ENCODE measurements around the gene WNK2.

Gene WNK2

DNA sequence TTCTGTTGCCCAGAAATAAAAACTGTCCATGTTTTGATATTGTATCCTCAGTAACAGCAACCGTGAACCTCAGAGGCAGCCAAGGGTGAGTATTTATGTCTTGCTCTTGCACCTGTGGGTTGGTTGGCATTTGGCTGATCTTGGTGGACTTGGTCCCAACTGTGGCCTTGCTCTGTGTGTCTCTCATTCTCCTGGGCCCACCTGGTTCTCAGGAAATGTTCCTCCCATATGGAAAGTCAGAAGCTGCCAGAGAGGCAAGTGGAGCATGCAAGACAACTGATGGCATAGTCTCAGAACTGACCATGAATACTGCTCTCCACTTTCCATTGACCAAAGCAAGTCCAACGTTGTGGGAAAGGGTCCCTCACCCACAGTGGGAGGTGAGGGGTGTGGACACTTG lies 36.3 kb upstream of the WNK2 start:
- no peak for DNase-seq
- Histone ChIP-seq H3K36me3 (ENCODE audit: control insufficient read depth, insufficient read depth, low read length) (no peaks in the 10 kb centered on the region), H3K9me3 (ENCODE audit: control insufficient read depth, low read length) (no peaks in the 10 kb centered on the region), H3K4me3 (ENCODE audit: insufficient read depth, low read depth, low read length, poor library complexity, severe bottlenecking) (no peak overlapping the region), H3K27ac (ENCODE audit: insufficient read depth, low read length, poor library complexity, severe bottlenecking) (no peak overlapping the region), H3K27me3 (replicated peaks; ENCODE audit: control insufficient read depth, insufficient read depth, low read length, poor library complexity, severe bottlenecking) (no peaks in the 10 kb centered on the region), H3K4me1 (ENCODE audit: control insufficient read depth, insufficient read depth, low read length, poor library complexity, severe bottlenecking) (peaks cover 23% of the 10 kb centered on the region)

DNA sequence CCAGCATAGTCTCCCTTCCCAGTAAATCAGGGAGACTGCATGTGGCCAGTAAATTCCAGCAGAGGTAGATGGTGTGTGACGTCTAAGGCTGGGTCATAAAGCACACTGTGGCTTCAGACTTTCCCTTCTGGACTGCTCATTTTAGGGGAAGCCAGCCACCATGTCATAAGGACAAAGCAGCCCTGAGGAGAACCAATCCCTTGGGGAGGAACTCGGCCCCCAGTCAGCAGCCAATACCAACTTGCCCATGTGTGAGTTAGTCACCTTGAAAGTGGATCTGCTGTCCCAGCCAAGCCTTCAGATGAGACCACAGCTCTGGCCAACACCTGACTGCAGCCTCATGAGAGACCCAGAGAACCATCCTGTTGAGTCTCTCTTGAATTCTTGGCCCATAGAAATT lies 35.2 kb upstream of the WNK2 start:
- no peak for DNase-seq
- H3K36me3 ChIP-seq (ENCODE audit: control insufficient read depth, insufficient read depth, low read length), result no peaks in the 10 kb centered on the region
- no peaks in the 10 kb centered on the region for H3K27me3 ChIP-seq (replicated peaks; ENCODE audit: control insufficient read depth, insufficient read depth, low read length, poor library complexity, severe bottlenecking)
- H3K9me3 ChIP-seq (ENCODE audit: control insufficient read depth, low read length), result no peaks in the 10 kb centered on the region
- H3K4me3 ChIP-seq (ENCODE audit: insufficient read depth, low read depth, low read length, poor library complexity, severe bottlenecking), result no peak overlapping the region
- no peak overlapping the region for H3K27ac ChIP-seq (ENCODE audit: insufficient read depth, low read length, poor library complexity, severe bottlenecking)
- peaks cover 12% of the 10 kb centered on the region for H3K4me1 ChIP-seq (ENCODE audit: control insufficient read depth, insufficient read depth, low read length, poor library complexity, severe bottlenecking)

DNA sequence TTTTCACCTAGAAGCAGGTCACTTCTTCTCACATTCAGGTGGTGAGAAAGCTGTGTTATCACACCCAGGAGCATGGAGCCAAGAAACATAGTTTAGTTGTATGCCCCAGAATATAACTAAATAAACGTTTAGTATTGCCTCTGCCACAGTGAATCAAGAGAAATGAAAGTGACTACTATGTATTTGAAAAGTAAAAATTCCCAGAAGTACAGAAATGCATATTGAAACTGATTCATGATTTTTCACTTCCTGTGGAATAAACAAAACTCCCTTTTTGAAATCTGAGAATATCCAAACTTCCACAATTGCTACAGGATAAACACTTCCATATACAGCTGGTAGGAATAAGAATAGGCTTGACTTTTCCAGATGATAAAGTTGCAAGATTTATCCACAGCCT lies 34.6 kb upstream of the WNK2 start:
- no peak for DNase-seq
- no peaks in the 10 kb centered on the region for H3K9me3 ChIP-seq (ENCODE audit: control insufficient read depth, low read length)
- H3K27ac ChIP-seq (ENCODE audit: insufficient read depth, low read length, poor library complexity, severe bottlenecking), result no peak overlapping the region
- no peaks in the 10 kb centered on the region for H3K36me3 ChIP-seq (ENCODE audit: control insufficient read depth, insufficient read depth, low read length)
- H3K4me3 ChIP-seq (ENCODE audit: insufficient read depth, low read depth, low read length, poor library complexity, severe bottlenecking), result no peak overlapping the region
- H3K27me3 ChIP-seq (replicated peaks; ENCODE audit: control insufficient read depth, insufficient read depth, low read length, poor library complexity, severe bottlenecking), result no peaks in the 10 kb centered on the region
- peaks cover 6% of the 10 kb centered on the region for H3K4me1 ChIP-seq (ENCODE audit: control insufficient read depth, insufficient read depth, low read length, poor library complexity, severe bottlenecking)

DNA sequence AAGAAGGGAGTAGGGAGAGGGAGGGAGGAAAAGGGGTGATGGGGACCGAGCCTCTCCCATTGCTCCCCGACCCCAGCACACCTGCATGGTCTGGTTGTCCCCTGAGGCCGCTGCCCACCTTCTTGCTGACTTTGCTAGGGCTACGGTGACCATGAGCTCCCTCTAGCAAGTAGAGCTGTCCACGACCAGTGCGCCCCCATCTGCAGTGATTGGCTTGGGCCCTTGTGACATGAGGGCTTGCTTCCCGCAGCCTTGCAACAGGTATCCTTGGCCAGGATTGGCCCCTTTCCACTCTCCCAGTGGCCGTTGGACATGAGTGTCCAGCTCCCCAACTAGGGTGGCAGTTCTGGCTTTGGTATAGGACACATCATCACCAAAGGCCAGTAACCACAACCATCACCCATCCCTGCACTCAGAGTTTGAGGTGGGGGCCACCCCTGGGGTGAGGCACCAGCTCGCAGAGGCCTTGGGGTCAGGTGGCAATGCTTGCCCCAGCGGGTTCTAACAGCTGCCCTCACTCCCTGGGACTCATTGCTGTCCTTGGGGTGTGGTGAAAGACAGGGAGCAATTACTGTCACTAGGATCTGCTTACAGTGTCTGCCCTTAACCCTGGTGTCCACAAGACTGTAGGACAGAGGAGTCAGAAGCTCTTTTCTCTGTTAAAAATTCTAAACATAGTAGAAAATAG lies 32.7 kb upstream of the WNK2 start:
- no peak overlapping the region for H3K27ac ChIP-seq (ENCODE audit: insufficient read depth, low read length, poor library complexity, severe bottlenecking)
- no peaks in the 10 kb centered on the region for H3K27me3 ChIP-seq (replicated peaks; ENCODE audit: control insufficient read depth, insufficient read depth, low read length, poor library complexity, severe bottlenecking)
- DNase-seq, result no peak
- no peak overlapping the region for H3K4me3 ChIP-seq (ENCODE audit: insufficient read depth, low read depth, low read length, poor library complexity, severe bottlenecking)
- H3K9me3 ChIP-seq (ENCODE audit: control insufficient read depth, low read length), result no peaks in the 10 kb centered on the region
- no peaks in the 10 kb centered on the region for H3K4me1 ChIP-seq (ENCODE audit: control insufficient read depth, insufficient read depth, low read length, poor library complexity, severe bottlenecking)
- no peaks in the 10 kb centered on the region for H3K36me3 ChIP-seq (ENCODE audit: control insufficient read depth, insufficient read depth, low read length)

DNA sequence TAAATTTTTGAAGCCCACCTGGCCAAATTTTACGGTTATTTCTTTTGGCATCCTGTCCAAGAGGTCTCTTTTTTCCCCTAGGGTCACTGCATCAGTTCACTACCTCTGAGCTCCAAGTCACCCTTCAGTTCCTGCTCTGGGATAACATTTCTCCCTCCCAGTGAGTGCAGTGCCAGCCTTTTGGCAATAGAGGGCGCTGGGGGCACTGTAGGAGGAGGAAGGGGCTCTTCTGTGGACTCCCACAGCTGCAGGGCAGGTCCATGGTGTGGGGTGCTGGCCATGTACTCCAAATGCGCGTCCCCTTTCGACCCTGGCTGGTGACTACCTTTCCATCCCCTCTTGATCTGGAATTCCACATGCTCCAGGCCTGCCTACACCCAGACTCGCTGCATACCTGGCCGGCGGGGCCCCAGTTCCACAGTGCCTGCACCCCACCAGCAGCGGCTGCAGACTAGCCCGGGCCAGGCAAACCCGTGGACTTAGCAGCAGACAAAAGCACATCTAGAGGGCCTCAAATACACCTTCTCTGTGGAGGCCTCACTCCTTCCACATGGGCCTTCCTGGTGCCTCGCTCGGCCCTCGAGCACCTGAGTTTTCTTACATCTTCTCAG lies 29.5 kb upstream of the WNK2 start:
- Histone ChIP-seq H3K4me3 (ENCODE audit: insufficient read depth, low read depth, low read length, poor library complexity, severe bottlenecking) (no peak overlapping the region), H3K27me3 (replicated peaks; ENCODE audit: control insufficient read depth, insufficient read depth, low read length, poor library complexity, severe bottlenecking) (no peaks in the 10 kb centered on the region), H3K4me1 (ENCODE audit: control insufficient read depth, insufficient read depth, low read length, poor library complexity, severe bottlenecking) (no peaks in the 10 kb centered on the region), H3K27ac (ENCODE audit: insufficient read depth, low read length, poor library complexity, severe bottlenecking) (no peak overlapping the region), H3K36me3 (ENCODE audit: control insufficient read depth, insufficient read depth, low read length) (no peaks in the 10 kb centered on the region), H3K9me3 (ENCODE audit: control insufficient read depth, low read length) (peaks cover 4% of the 10 kb centered on the region)
- DNase-seq, result peak in 1 of 3 donors; percentile 20

DNA sequence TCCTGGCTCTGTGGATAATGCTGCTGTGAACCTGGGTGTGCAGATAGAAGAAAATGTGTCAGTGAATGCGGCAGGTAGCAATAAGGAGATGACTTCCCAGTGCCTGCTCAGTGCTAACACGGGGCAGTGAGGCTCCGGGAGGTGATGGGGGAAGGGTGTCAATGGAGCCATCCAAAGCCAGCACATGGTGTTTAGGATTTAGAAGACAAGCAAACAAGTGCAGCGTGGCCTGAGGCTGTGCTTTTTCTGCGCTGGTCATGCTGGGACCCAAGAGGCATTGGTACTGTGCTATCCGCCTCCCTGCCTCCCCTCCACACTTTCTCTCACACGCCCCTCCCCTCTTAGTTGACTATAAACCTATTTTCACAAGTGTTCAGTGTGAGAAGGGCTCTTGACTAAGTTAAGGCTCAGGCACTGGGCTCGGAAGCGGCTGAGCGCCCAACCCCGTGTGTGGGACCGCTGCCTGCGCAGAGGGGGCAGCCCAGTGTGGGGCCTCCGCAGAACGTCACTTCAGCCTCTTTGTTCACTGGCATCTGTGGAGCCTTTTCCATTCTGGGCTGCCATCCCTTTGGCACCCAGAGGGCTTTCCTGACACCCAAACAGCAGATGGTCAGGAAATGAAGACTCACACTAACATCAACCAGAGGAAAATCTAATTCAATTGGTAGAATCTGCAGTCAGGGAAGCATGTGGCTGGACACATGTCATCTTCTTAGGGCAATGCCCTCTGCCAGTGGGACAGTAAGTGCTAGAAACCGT lies 28.0 kb upstream of the WNK2 start:
- Histone ChIP-seq H3K4me1 (ENCODE audit: control insufficient read depth, insufficient read depth, low read length, poor library complexity, severe bottlenecking) (no peaks in the 10 kb centered on the region), H3K4me3 (ENCODE audit: insufficient read depth, low read depth, low read length, poor library complexity, severe bottlenecking) (no peak overlapping the region), H3K27me3 (replicated peaks; ENCODE audit: control insufficient read depth, insufficient read depth, low read length, poor library complexity, severe bottlenecking) (no peaks in the 10 kb centered on the region), H3K9me3 (ENCODE audit: control insufficient read depth, low read length) (peaks cover 4% of the 10 kb centered on the region), H3K27ac (ENCODE audit: insufficient read depth, low read length, poor library complexity, severe bottlenecking) (no peak overlapping the region), H3K36me3 (ENCODE audit: control insufficient read depth, insufficient read depth, low read length) (no peaks in the 10 kb centered on the region)
- DNase-seq, result no peak

DNA sequence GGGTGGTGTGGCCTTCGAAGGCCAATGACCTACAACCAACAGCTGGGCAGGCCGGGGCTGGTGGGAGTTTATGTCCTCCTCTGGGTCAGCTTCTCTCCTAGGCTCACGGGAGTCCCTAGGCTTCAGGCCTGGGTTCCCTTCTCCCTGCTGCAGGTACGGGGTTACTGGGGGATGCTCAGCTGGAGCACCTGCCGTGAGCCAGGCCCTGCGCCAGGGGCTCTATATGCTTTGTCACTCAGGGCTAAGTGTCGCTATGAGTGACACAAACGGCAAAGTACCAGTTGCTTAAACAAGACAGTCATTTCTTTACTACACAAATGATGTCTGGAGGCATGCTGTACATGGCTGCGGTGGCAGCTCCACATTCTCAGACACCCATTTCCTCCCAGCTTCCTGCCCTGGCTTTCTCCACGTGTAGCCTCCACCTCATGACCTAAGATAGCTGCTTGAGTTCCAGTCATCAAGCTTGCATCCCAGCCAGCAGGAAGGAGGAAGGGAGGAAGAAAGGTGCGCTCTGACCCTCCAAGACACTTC lies 27.4 kb upstream of the WNK2 start:
- DNase-seq, result no peak

DNA sequence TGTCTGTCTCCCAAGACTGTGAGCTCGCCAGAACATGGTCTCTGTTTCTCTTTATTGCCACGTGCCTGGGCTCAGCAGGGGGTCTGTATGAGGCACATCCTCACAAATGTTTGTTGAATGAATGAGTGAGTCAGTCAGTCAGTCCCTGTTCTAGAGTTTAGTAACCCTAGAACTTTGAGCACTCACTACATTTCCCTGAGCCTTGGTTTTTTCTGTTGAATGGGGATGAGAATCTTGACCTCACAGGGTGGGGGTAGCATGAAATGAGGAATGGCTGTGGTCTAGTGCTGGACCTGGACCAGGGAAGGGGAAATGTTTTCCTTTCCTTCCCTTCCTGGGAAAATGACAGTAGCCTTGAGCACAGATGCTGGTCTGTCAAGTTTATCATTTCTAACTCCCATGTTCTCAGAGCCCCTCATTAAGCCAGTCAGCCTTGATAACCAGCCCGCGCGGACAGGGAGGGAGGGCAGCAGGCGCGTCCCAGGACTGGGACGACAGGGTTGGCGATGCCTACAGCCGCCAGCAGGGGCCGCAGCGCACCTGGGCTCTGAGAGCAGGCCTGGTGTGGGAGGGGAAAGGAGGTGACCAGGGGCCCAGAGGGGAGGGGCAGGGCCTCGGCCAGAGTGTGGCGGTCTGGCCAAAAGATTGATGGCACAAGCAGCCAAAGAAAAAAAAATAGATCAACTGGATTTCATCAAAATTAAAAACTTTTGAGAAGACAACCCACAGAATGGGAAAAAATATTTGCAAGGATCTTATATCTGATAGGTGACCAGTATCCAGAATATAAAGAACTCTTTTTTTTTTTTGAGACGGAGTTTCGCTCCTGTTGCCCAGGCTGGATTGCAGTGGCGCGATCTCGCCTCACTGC lies 24.1 kb upstream of the WNK2 start:
- Histone ChIP-seq H3K4me1 (ENCODE audit: control insufficient read depth, insufficient read depth, low read length, poor library complexity, severe bottlenecking) (no peaks in the 10 kb centered on the region), H3K27me3 (replicated peaks; ENCODE audit: control insufficient read depth, insufficient read depth, low read length, poor library complexity, severe bottlenecking) (no peaks in the 10 kb centered on the region), H3K36me3 (ENCODE audit: control insufficient read depth, insufficient read depth, low read length) (no peaks in the 10 kb centered on the region), H3K27ac (ENCODE audit: insufficient read depth, low read length, poor library complexity, severe bottlenecking) (no peak overlapping the region), H3K9me3 (ENCODE audit: control insufficient read depth, low read length) (peaks cover 4% of the 10 kb centered on the region), H3K4me3 (ENCODE audit: insufficient read depth, low read depth, low read length, poor library complexity, severe bottlenecking) (no peak overlapping the region)
- peak; percentile 24 to 52 (median 38) for DNase-seq

More for the DNA sequence above, 27.4 kb upstream of the WNK2 start:
- H3K4me3 ChIP-seq (ENCODE audit: insufficient read depth, low read depth, low read length, poor library complexity, severe bottlenecking), result no peak overlapping the region
- H3K27me3 ChIP-seq (replicated peaks; ENCODE audit: control insufficient read depth, insufficient read depth, low read length, poor library complexity, severe bottlenecking), result no peaks in the 10 kb centered on the region
- no peak overlapping the region for H3K27ac ChIP-seq (ENCODE audit: insufficient read depth, low read length, poor library complexity, severe bottlenecking)
- no peaks in the 10 kb centered on the region for H3K4me1 ChIP-seq (ENCODE audit: control insufficient read depth, insufficient read depth, low read length, poor library complexity, severe bottlenecking)
- H3K9me3 ChIP-seq (ENCODE audit: control insufficient read depth, low read length), result peaks cover 4% of the 10 kb centered on the region
- H3K36me3 ChIP-seq (ENCODE audit: control insufficient read depth, insufficient read depth, low read length), result no peaks in the 10 kb centered on the region

DNA sequence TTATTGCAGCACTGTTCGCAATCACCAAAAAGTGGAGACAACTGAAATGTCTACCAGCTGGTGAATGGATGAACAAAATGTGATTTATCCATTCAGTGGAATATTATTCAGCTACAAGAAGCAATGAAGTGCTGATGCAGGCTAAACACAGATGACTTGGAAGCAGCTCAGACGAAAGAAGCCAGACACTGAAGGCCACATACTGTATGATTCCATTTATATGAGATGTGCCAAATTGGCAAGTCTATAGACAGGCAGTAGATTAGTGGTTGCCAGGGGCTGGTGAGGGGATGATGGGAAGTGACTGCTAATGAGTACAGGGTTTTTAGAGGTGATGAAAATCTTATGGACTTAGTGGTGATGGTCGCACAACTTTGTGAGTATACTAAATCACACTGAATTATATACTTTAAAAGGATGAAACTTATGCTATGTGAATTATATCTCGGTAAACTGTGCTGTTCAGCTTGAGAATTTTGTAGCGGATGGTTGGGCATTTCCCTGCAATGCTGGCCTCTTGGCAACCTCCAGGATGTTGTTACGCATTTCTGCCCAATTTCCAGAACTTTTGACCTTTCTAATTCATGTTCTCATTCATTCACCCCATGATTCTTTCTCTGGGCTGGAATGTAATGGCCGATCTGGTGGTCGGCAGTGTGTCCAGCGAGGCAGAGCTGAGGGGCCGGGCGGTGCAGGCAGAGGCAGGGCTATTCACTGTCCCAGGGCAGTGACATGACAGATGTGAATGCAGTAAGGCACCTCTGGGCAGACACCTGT lies 22.0 kb upstream of the WNK2 start:
- Histone ChIP-seq H3K27ac (ENCODE audit: insufficient read depth, low read length, poor library complexity, severe bottlenecking) (no peak overlapping the region), H3K4me3 (ENCODE audit: insufficient read depth, low read depth, low read length, poor library complexity, severe bottlenecking) (no peak overlapping the region), H3K4me1 (ENCODE audit: control insufficient read depth, insufficient read depth, low read length, poor library complexity, severe bottlenecking) (no peaks in the 10 kb centered on the region), H3K36me3 (ENCODE audit: control insufficient read depth, insufficient read depth, low read length) (no peaks in the 10 kb centered on the region), H3K27me3 (replicated peaks; ENCODE audit: control insufficient read depth, insufficient read depth, low read length, poor library complexity, severe bottlenecking) (no peaks in the 10 kb centered on the region), H3K9me3 (ENCODE audit: control insufficient read depth, low read length) (no peaks in the 10 kb centered on the region)
- DNase-seq, result no peak

Data from effector memory CD4-positive, alpha-beta T cell (primary cell).